Smooth muscle cell (in vitro differentiated cells): ENCODE data around the gene ARNT2. TPM values are rescaled to one million over a fixed set of nuclear protein-coding genes. Genes with fewer than 3 reads are reported as not detected.

Experiments
- DNase-seq: peaks from one replicate; lab custom pipeline; 2025; ENCODE audit not compliant: unreplicated experiment; lab: John Stamatoyannopoulos, UW
- H2AFZ ChIP-seq: fragments of 200-600 bp; sonication (generic); 2 replicates; pipeline ENCODE4 v1.6.0; 2016; ENCODE audit warnings: antibody characterized with exemption, low read depth, mild to moderate bottlenecking
- H3F3A ChIP-seq: fragments of 200-600 bp; sonication (generic); 2 replicates; pipeline ENCODE4 v1.6.0; 2017; ENCODE audit warnings: antibody characterized with exemption, low read depth
- H3K27ac ChIP-seq: fragments of 200-600 bp; sonication (generic); 2 replicates; pipeline ENCODE4 v1.5.1; 2016; ENCODE audit warnings: low read depth, mild to moderate bottlenecking
- H3K27me3 ChIP-seq: fragments of 200-600 bp; sonication (generic); 2 replicates; pipeline ENCODE4 v1.6.1; 2016; ENCODE audit warnings: low read depth, mild to moderate bottlenecking
- H3K36me3 ChIP-seq: fragments of 200-600 bp; sonication (generic); 2 replicates; pipeline ENCODE4 v1.5.1; 2016; ENCODE audit warnings: low read depth
- H3K4me1 ChIP-seq: fragments of 200-600 bp; sonication (generic); 2 replicates; pipeline ENCODE4 v1.5.1; 2016; ENCODE audit warnings: low read depth
- H3K4me2 ChIP-seq: fragments of 200-600 bp; sonication (generic); 2 replicates; pipeline ENCODE4 v1.6.0; 2016; ENCODE audit warnings: mild to moderate bottlenecking
- H3K4me3 ChIP-seq: fragments of 200-600 bp; sonication (generic); 2 replicates; pipeline ENCODE4 v1.5.1; 2016; ENCODE audit warnings: mild to moderate bottlenecking
- H3K79me2 ChIP-seq: fragments of 200-600 bp; sonication (generic); 2 replicates; pipeline ENCODE4 v1.6.0; 2016; ENCODE audit warnings: low read depth, mild to moderate bottlenecking
- H3K9ac ChIP-seq: fragments of 200-600 bp; sonication (generic); 2 replicates; pipeline ENCODE4 v1.6.0; 2016; ENCODE audit warnings: low read depth
- H3K9me3 ChIP-seq: fragments of 200-600 bp; sonication (generic); replicated peaks from 2 replicates; pipeline ENCODE4 v1.5.1; 2016; ENCODE audit warnings: low read depth
- H4K20me1 ChIP-seq: fragments of 200-600 bp; sonication (generic); 2 replicates; pipeline ENCODE4 v1.6.0; 2016; ENCODE audit warnings: low read depth
- CTCF ChIP-seq: fragments of 200-600 bp; sonication (generic); IDR thresholded peaks from 2 replicates; pipeline ENCODE4 v1.5.1; 2017; ENCODE audit warnings: borderline replicate concordance, mild to moderate bottlenecking, antibody characterized with exemption; ENCODE audit not compliant: insufficient read depth, poor library complexity, severe bottlenecking
- WGBS: methylation state at CpG from one replicate; pipeline ENCODE4 v1.1.7; 2016; ENCODE audit warnings: low lambda C conversion rate; 5-methylcytosine and 5-hydroxymethylcytosine counted together
- polyA plus RNA-seq: library from polyadenylated mRNA; unstranded; fragments of >200 nt; fragmentation: Nextera tagmentation; extraction: Ambion mirVana; gene quantifications from 2 replicates; pipeline ENCODE4 v1.2.1, GENCODE V29; 2016
- total RNA-seq: library from RNA; depleted of rRNA; stranded (reverse); fragments of >200 nt; gene quantifications from 2 replicates; pipeline ENCODE4 v1.2.3, GENCODE V29; 2014

Gene ARNT2
- total and polyA plus RNA-seq, 2 experiments from 2014 or later = 0.55 to 2.8 TPM

GRCh38 chr15:80374441-80374840, 29.7 kb upstream of the ARNT2 start:
- H3K4me2 ChIP-seq = no peak overlapping the region
- H3K27ac ChIP-seq = no peak overlapping the region
- DNase-seq = no peak
- H4K20me1 ChIP-seq = no peaks in the 10 kb centered on the region
- H3K9ac ChIP-seq = no peak overlapping the region
- H2AFZ ChIP-seq = no peak overlapping the region
- no peaks in the 10 kb centered on the region for H3K79me2 ChIP-seq
- H3K27me3 ChIP-seq = peaks cover 40% of the 10 kb centered on the region
- no peak overlapping the region for H3K4me3 ChIP-seq
- H3K4me1 ChIP-seq = no peaks in the 10 kb centered on the region
- no peaks in the 10 kb centered on the region for H3F3A ChIP-seq
- H3K36me3 ChIP-seq = no peaks in the 10 kb centered on the region
- no peak for TF ChIP-seq CTCF
- H3K9me3 ChIP-seq = no peaks in the 10 kb centered on the region
- WGBS = 68% methylated on average over 4 of the region's 4 CpGs

GRCh38 chr15:80375968-80376891, 28.0 kb upstream of the ARNT2 start:
- Histone ChIP-seq H3K79me2 (no peaks in the 10 kb centered on the region), H3K4me3 (no peak overlapping the region), H4K20me1 (no peaks in the 10 kb centered on the region), H3K27me3 (peaks cover 51% of the 10 kb centered on the region), H3K36me3 (no peaks in the 10 kb centered on the region), H3K4me1 (no peaks in the 10 kb centered on the region), H3K9ac (no peak overlapping the region), H3K27ac (no peak overlapping the region), H3K9me3 (no peaks in the 10 kb centered on the region), H3K4me2 (no peak overlapping the region), H3F3A (no peaks in the 10 kb centered on the region), H2AFZ (no peak overlapping the region)
- DNase-seq = no peak
- 86% methylated on average over 4 of the region's 4 CpGs for WGBS
- no peak for TF ChIP-seq CTCF

GRCh38 chr15:80379693-80380092, 24.5 kb upstream of the ARNT2 start:
- DNase-seq = no peak
- H3K27me3 ChIP-seq = peaks cover 51% of the 10 kb centered on the region
- no peaks in the 10 kb centered on the region for H3K9me3 ChIP-seq
- no peak overlapping the region for H3K9ac ChIP-seq
- H3K4me2 ChIP-seq = no peak overlapping the region
- H2AFZ ChIP-seq = no peak overlapping the region
- H3K4me1 ChIP-seq = no peaks in the 10 kb centered on the region
- H3K36me3 ChIP-seq = no peaks in the 10 kb centered on the region
- no peaks in the 10 kb centered on the region for H3F3A ChIP-seq
- no peaks in the 10 kb centered on the region for H3K79me2 ChIP-seq
- no peak overlapping the region for H3K4me3 ChIP-seq
- no peak overlapping the region for H3K27ac ChIP-seq
- H4K20me1 ChIP-seq = no peaks in the 10 kb centered on the region
- 92% methylated on average over 4 of the region's 4 CpGs for WGBS
- TF ChIP-seq CTCF = no peak
